IMR-90 (cell line): ENCODE data around the gene NDUFB7. TPM values are rescaled to one million over a fixed set of nuclear protein-coding genes. Genes with fewer than 3 reads are reported as not detected.

Source experiments
- ATAC-seq: fragments of 200-7000 bp; cut with Tn5 transposase; 2 replicates; pipeline ENCODE4 v1.9.1; 2020; ENCODE audit warnings: low read depth, mild to moderate bottlenecking, moderate library complexity
- BruUV-seq: library from RNA; stranded (reverse); fragments of 400-500 nt; replicated peaks from 2 replicates; lab custom pipeline; 2021; lab: Mats Ljungman, UMichigan
- CTCF ChIA-PET: fragments of 300-600 bp; formaldehyde crosslinking; extraction: SDS; loops from one replicate; lab custom pipeline; 2021; ENCODE audit warnings: antibody characterized with exemption; lab: Yijun Ruan, JAX
- POLR2A ChIA-PET: fragments of 300-600 bp; sonication (Branson Sonifier 250); formaldehyde crosslinking; loops from one replicate; lab custom pipeline; 2022; ENCODE audit warnings: antibody characterized with exemption; ENCODE audit not compliant: unreplicated experiment; lab: Charles Lee
- DNase-seq: peaks from one replicate; pipeline ENCODE4 v3.0.0; 2013
- H2AFZ ChIP-seq: replicated peaks from 2 replicates; pipeline ENCODE3; 2013; ENCODE audit warnings: low read length, mild to moderate bottlenecking; ENCODE audit not compliant: poor library complexity
- H2AK5ac ChIP-seq: 2 replicates; pipeline ENCODE4 v1.6.1; 2013; ENCODE audit warnings: low read depth, low read length, inconsistent platforms
- H2AK9ac ChIP-seq: replicated peaks from 2 replicates; pipeline ENCODE3; 2013; ENCODE audit warnings: mild to moderate bottlenecking, low read depth, low read length, moderate library complexity; ENCODE audit not compliant: poor library complexity
- H2BK120ac ChIP-seq: 2 replicates; pipeline ENCODE4 v1.6.1; 2013; ENCODE audit warnings: low read depth, low read length, inconsistent platforms
- H2BK15ac ChIP-seq: 3 replicates; pipeline ENCODE4 v1.6.1; 2013; ENCODE audit warnings: low read depth, low read length, inconsistent platforms
- H2BK20ac ChIP-seq: 2 replicates; pipeline ENCODE4 v1.6.1; 2013; ENCODE audit warnings: low read depth, mild to moderate bottlenecking, inconsistent platforms, low read length, moderate library complexity
- H2BK5ac ChIP-seq: 2 replicates; pipeline ENCODE4 v1.6.1; 2013; ENCODE audit warnings: mild to moderate bottlenecking, low read depth, low read length, inconsistent platforms; ENCODE audit not compliant: poor library complexity, severe bottlenecking
- H3K14ac ChIP-seq: replicated peaks from 2 replicates; pipeline ENCODE4 v1.6.1; 2013; ENCODE audit warnings: low read depth, low read length, inconsistent platforms
- H3K18ac ChIP-seq: 2 replicates; pipeline ENCODE4 v1.6.1; 2013; ENCODE audit warnings: low read depth, low read length, control low read depth
- H3K23ac ChIP-seq: 2 replicates; pipeline ENCODE4 v1.6.1; 2013; ENCODE audit warnings: low read depth, low read length, inconsistent platforms
- H3K27ac ChIP-seq: 2 replicates; pipeline ENCODE4 v1.5.1; 2013; ENCODE audit warnings: mild to moderate bottlenecking, control low read depth, low read length; ENCODE audit not compliant: insufficient read depth
- H3K27me3 ChIP-seq: 2 replicates; pipeline ENCODE4 v1.6.1; 2013; ENCODE audit warnings: low read length; ENCODE audit not compliant: control insufficient read depth, insufficient read depth
- H3K36me3 ChIP-seq: 2 replicates; pipeline ENCODE4 v1.6.1; 2013; ENCODE audit warnings: low read length, mixed read lengths; ENCODE audit not compliant: control insufficient read depth, insufficient read depth
- H3K4ac ChIP-seq: 2 replicates; pipeline ENCODE4 v1.6.1; 2013; ENCODE audit warnings: low read depth, low read length, inconsistent platforms
- H3K4me1 ChIP-seq: 2 replicates; pipeline ENCODE4 v1.6.1; 2013; ENCODE audit warnings: low read length, mixed read lengths; ENCODE audit not compliant: control insufficient read depth, insufficient read depth
- H3K4me2 ChIP-seq: 2 replicates; pipeline ENCODE4 v1.6.1; 2013; ENCODE audit warnings: low read depth, mild to moderate bottlenecking, control low read depth, low read length, moderate library complexity
- H3K4me3 ChIP-seq: 2 replicates; pipeline ENCODE4 v1.5.1; 2013; ENCODE audit warnings: low read depth, mild to moderate bottlenecking, control low read depth, low read length, moderate library complexity; ENCODE audit not compliant: insufficient read depth
- H3K56ac ChIP-seq: 2 replicates; pipeline ENCODE4 v1.6.1; 2013; ENCODE audit warnings: low read length, inconsistent platforms; ENCODE audit not compliant: insufficient read depth; ENCODE audit errors: extremely low read depth
- H3K79me1 ChIP-seq, 2 experiments: 2 replicates each; pipeline ENCODE4 v1.6.1; 2013; ENCODE audit warnings: low read length in 2 of 2, inconsistent platforms in 1 of 2, low read depth in 1 of 2
- H3K9ac ChIP-seq: 2 replicates; pipeline ENCODE4 v1.6.1; 2013; ENCODE audit warnings: low read depth, low read length, control low read depth
- H3K9me1 ChIP-seq: 2 replicates; pipeline ENCODE4 v1.6.1; 2013; ENCODE audit warnings: low read length, inconsistent platforms; ENCODE audit not compliant: insufficient read depth
- H3K9me3 ChIP-seq: 2 replicates; pipeline ENCODE4 v1.6.1; 2013; ENCODE audit warnings: low read length; ENCODE audit not compliant: control insufficient read depth, insufficient read depth
- H4K20me1 ChIP-seq: 2 replicates; pipeline ENCODE4 v1.6.1; 2013; ENCODE audit warnings: low read length, inconsistent platforms; ENCODE audit not compliant: insufficient read depth
- H4K5ac ChIP-seq: 2 replicates; pipeline ENCODE4 v1.6.1; 2013; ENCODE audit warnings: mild to moderate bottlenecking, low read depth, low read length, control low read depth
- H4K8ac ChIP-seq, 2 experiments: 2 replicates each; pipeline ENCODE4 v1.6.1; 2013; ENCODE audit warnings: low read depth in 2 of 2, low read length in 2 of 2, control low read depth in 1 of 2, inconsistent platforms in 1 of 2
- H4K91ac ChIP-seq: 2 replicates; pipeline ENCODE4 v1.6.1; 2013; ENCODE audit warnings: low read depth, low read length, inconsistent platforms; ENCODE audit not compliant: insufficient read depth
- BHLHE40 ChIP-seq: fragments of 150-350 bp; IDR thresholded peaks from 2 replicates; pipeline ENCODE4 v1.6.1; 2016; ENCODE audit warnings: mild to moderate bottlenecking, low read depth, low read length
- CHD1 ChIP-seq: IDR thresholded peaks from 2 replicates; pipeline ENCODE4 v1.6.1; 2012; ENCODE audit warnings: low read depth, low read length, improper control_type of control experiment
- FOS ChIP-seq: fragments of 150-350 bp; IDR thresholded peaks from 2 replicates; pipeline ENCODE4 v1.6.1; 2016; ENCODE audit warnings: low read depth, low read length
- NFE2L2 ChIP-seq: fragments of 150-350 bp; IDR thresholded peaks from 2 replicates; pipeline ENCODE4 v1.6.1; 2016; ENCODE audit warnings: low read depth, mild to moderate bottlenecking, low read length
- POLR2A ChIP-seq: IDR thresholded peaks from 2 replicates; pipeline ENCODE4 v1.6.1; 2012; ENCODE audit warnings: mild to moderate bottlenecking, low read depth, low read length
- WGBS, 2 experiments: methylation state at CpG; one replicate each; pipeline versions ENCODE4 v1.1.5 to v1.1.7; 2013; ENCODE audit warnings: missing lambda C conversion rate in 2 of 2; ENCODE audit not compliant: insufficient read length in 1 of 2; ENCODE audit errors: extremely low coverage in 2 of 2; 5-methylcytosine and 5-hydroxymethylcytosine counted together
- dilution Hi-C: fragments of 300-500 bp; cut with HindIII; formaldehyde crosslinking; loops from one replicate; pipeline ENCODE4 v1.14.3; 2018; ENCODE audit warnings: low sequenced_read_pairs; ENCODE audit not compliant: unreplicated experiment
- in situ Hi-C: fragments of 300-500 bp; cut with MboI; formaldehyde crosslinking; loops from 3 replicates; pipeline ENCODE4 v1.14.3; 2019; ENCODE audit warnings: low sequenced_read_pairs, inconsistent platforms, mixed read lengths
- intact Hi-C: fragments of 100-400 bp; cut with micrococcal nuclease; formaldehyde crosslinking; loops from 2 replicates; pipeline ENCODE4 v1.10.0; 2022
- polyA plus RNA-seq, 3 experiments: library from polyadenylated mRNA; depleted of rRNA; stranded (reverse); fragments of >200 nt; gene quantifications; 2 replicates each; pipeline ENCODE4 v1.2.3, GENCODE V29; 2012; ENCODE audit warnings: low replicate concordance in 1 of 3
- total RNA-seq: library from RNA; depleted of rRNA; stranded (reverse); fragments of >200 nt; gene quantifications from 2 replicates; pipeline ENCODE4 v1.2.3, GENCODE V29; 2012
- TF ChIP-seq, protein P1 (sequence below): conservative IDR thresholded peaks from 2 replicates; pipeline ENCODE4 v1.5.1; 2012; ENCODE audit warnings: mild to moderate bottlenecking, low read depth, low read length, improper control_type of control experiment
- TF ChIP-seq, protein P2 (sequence below): fragments of 150-350 bp; IDR thresholded peaks from 2 replicates; pipeline ENCODE4 v1.6.1; 2016; ENCODE audit warnings: low read depth, mild to moderate bottlenecking, low read length, moderate library complexity, borderline replicate concordance

NDUFB7 gene
- total and polyA plus RNA-seq, 2 of the 4 experiments (the other 2 are of a cell fraction) = 436 to 523 TPM

DNA sequence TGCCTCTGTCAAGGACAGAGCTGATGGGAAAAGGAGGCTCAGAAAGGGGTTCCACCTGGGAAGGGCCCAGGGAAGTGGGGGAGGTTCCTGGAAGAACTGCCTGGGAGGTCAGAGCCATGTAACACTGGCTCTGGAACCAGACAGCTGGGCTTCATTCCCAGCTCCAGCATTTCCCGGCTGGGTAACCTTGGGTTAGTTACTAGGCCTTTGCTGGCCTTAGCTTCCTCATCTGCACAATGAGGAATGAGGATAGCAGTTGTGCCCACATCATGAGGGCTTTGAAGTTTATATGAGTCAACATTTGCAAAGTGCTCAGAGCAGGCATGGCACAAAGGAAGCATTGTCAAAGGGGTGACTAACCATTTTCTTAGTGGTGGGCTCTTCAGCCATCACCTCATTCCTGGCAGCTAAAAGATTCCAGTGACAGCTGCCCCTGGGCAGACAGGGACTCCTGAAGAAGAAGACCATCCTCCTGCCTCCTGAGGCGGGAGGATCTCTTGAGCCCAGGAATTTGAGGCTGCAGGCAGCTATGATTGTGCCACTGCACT lies 51.9 kb downstream of the NDUFB7 start:
- ATAC-seq (no peak; the same call in 1 of the 2 replicates), DNase-seq (peak; percentile 88)
- intact Hi-C loops (no loop called here), dilution Hi-C loops (no loop called here), in situ Hi-C loops (no loop called here)
- H3K4me1 ChIP-seq = peaks cover 19% of the 10 kb centered on the region
- TF ChIP-seq, protein P1, sequence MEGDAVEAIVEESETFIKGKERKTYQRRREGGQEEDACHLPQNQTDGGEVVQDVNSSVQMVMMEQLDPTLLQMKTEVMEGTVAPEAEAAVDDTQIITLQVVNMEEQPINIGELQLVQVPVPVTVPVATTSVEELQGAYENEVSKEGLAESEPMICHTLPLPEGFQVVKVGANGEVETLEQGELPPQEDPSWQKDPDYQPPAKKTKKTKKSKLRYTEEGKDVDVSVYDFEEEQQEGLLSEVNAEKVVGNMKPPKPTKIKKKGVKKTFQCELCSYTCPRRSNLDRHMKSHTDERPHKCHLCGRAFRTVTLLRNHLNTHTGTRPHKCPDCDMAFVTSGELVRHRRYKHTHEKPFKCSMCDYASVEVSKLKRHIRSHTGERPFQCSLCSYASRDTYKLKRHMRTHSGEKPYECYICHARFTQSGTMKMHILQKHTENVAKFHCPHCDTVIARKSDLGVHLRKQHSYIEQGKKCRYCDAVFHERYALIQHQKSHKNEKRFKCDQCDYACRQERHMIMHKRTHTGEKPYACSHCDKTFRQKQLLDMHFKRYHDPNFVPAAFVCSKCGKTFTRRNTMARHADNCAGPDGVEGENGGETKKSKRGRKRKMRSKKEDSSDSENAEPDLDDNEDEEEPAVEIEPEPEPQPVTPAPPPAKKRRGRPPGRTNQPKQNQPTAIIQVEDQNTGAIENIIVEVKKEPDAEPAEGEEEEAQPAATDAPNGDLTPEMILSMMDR = no peak
- TF ChIP-seq, protein P2, sequence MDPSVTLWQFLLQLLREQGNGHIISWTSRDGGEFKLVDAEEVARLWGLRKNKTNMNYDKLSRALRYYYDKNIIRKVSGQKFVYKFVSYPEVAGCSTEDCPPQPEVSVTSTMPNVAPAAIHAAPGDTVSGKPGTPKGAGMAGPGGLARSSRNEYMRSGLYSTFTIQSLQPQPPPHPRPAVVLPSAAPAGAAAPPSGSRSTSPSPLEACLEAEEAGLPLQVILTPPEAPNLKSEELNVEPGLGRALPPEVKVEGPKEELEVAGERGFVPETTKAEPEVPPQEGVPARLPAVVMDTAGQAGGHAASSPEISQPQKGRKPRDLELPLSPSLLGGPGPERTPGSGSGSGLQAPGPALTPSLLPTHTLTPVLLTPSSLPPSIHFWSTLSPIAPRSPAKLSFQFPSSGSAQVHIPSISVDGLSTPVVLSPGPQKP = no peak
- TF ChIP-seq NFE2L2 = peak; percentile 26; the same call in 1 of the 2 replicates
- no peak for TF ChIP-seq POLR2A
- TF ChIP-seq BHLHE40 = no peak; the same call in 1 of the 2 replicates
- TF ChIP-seq FOS = peak; percentile 57; the same call in 1 of the 2 replicates
- TF ChIP-seq CHD1 = no peak
- H3K9me1 ChIP-seq = peaks cover 14% of the 10 kb centered on the region
- H2BK15ac ChIP-seq = peak overlapping the region; percentile 31; the same call in 1 of the 3 replicates
- peak overlapping the region; percentile 30; the same call in 1 of the 2 replicates for H2BK20ac ChIP-seq
- H2BK120ac ChIP-seq = peak overlapping the region; percentile 70
- ChIA-PET POLR2A (no interaction called here), CTCF (no interaction called here)
- 75% methylated on average over 1 of the region's 2 CpGs; no CpG with 5 or more reads in 1 of the 2 experiments for WGBS, 2 experiments
- H2AK5ac ChIP-seq = peak overlapping the region; percentile 43
- peak overlapping the region; percentile 44 for H3K4ac ChIP-seq
- peak overlapping the region; percentile 68 for H2AK9ac ChIP-seq
- no peak overlapping the region for H3K4me2 ChIP-seq
- H3K9me3 ChIP-seq = no peaks in the 10 kb centered on the region
- peak overlapping the region; percentile 10; the same call in 1 of the 2 replicates for H3K18ac ChIP-seq
- H3K36me3 ChIP-seq = peaks cover 19% of the 10 kb centered on the region
- H2BK5ac ChIP-seq = peak overlapping the region; percentile 74
- H3K4me3 ChIP-seq = no peak overlapping the region
- no peak overlapping the region for H3K9ac ChIP-seq
- H4K5ac ChIP-seq = peak overlapping the region; percentile 78
- peak overlapping the region; percentile 52 for H4K91ac ChIP-seq
- 0 out of 2 replicates have a peak overlapping the region, but pooled peaks have one; percentile 43 for H3K14ac ChIP-seq
- BruUV-seq = no TSS peak
- peak overlapping the region; percentile 0; the same call in 1 of the 2 replicates for H3K23ac ChIP-seq
- H4K8ac ChIP-seq = peak overlapping the region; percentile 70 to 99
- no peak overlapping the region for H3K56ac ChIP-seq
- H3K27me3 ChIP-seq = no peaks in the 10 kb centered on the region
- H2AFZ ChIP-seq = peak overlapping the region; percentile 61
- peaks cover 12 to 32% of the 10 kb centered on the region in 2 experiments; a peak in 3 of 4 replicates for H3K79me1 ChIP-seq
- peaks cover 29% of the 10 kb centered on the region for H4K20me1 ChIP-seq
- H3K27ac ChIP-seq = peak overlapping the region; percentile 64
